ENCODE results near the gene ZBTB24. TPM values are rescaled to one million over a fixed set of nuclear protein-coding genes. Genes with fewer than 3 reads are reported as not detected.
A peak's percentile ranks its signal among the peaks of the same experiment; 100 is the strongest.

The ZBTB24 gene
- total RNA-seq, 1 experiment from 2014 or later = 21.5 TPM

GRCh38 chr6:109478222-109478805 is 4.7 kb downstream of the ZBTB24 start:
- Histone ChIP-seq H3K4me1 (ENCODE audit: control insufficient read depth, insufficient read depth, low read length) (peaks cover 44% of the 10 kb centered on the region), H3K27me3 (ENCODE audit: control insufficient read depth, insufficient read depth, low read length) (no peaks in the 10 kb centered on the region), H3K9me3 (ENCODE audit: control insufficient read depth, insufficient read depth, low read depth, low read length) (no peaks in the 10 kb centered on the region), H3K4me3 (ENCODE audit: low read depth in 2 of 2, low read length in 2 of 2) (no peak overlapping the region), H3K27ac (ENCODE audit: low read length) (no peak overlapping the region), H3K36me3 (ENCODE audit: control insufficient read depth, insufficient read depth, low read length) (peaks cover 32% of the 10 kb centered on the region)
- ATAC-seq (no peak), DNase-seq (ENCODE audit: low read depth, low spot score) (no peak)
- intact Hi-C loops (cut with micrococcal nuclease; ENCODE audit: unreplicated experiment) (no loop called here), in situ Hi-C loops (cut with HindIII; ENCODE audit: low pct_unique_long_range_greater_than_20kb, low sequenced_read_pairs) (no loop called here)
- POLR2A ChIA-PET = no interaction called here
- CTCF ChIA-PET = no interaction called here
- no peak for TF ChIP-seq REST (IDR thresholded peaks at IDR 0.05; ENCODE audit: insufficient read depth in 1 of 2, low read depth in 2 of 2, low read length in 1 of 2)
- no peak for TF ChIP-seq TCF7L2 (IDR thresholded peaks at IDR 0.05; ENCODE audit: low read depth, low read length)
- no peak for TF ChIP-seq CTCF (IDR thresholded peaks at IDR 0.05)
- TF ChIP-seq SIN3A (IDR thresholded peaks at IDR 0.05; ENCODE audit: borderline replicate concordance, insufficient read depth, low read depth, low read length) = no peak
- TF ChIP-seq POLR2AphosphoS5 (IDR thresholded peaks at IDR 0.05; ENCODE audit: low read depth, low read length) = no peak
- BruUV-seq (replicated peaks) = no TSS peak

GRCh38 chr6:109477725-109478124 is 5.3 kb downstream of the ZBTB24 start:
- POLR2A ChIA-PET = no interaction called here
- no peaks in the 10 kb centered on the region for H3K27me3 ChIP-seq (ENCODE audit: control insufficient read depth, insufficient read depth, low read length)
- peaks cover 36% of the 10 kb centered on the region for H3K36me3 ChIP-seq (ENCODE audit: control insufficient read depth, insufficient read depth, low read length)
- intact Hi-C loops (cut with micrococcal nuclease; ENCODE audit: unreplicated experiment) = no loop called here
- no peak overlapping the region for H3K27ac ChIP-seq (ENCODE audit: low read length)
- no TSS peak for BruUV-seq (replicated peaks)
- 0 out of 2 replicates have a peak, but pooled peaks have one; percentile 19 for ATAC-seq
- peaks cover 44% of the 10 kb centered on the region for H3K4me1 ChIP-seq (ENCODE audit: control insufficient read depth, insufficient read depth, low read length)
- in situ Hi-C loops (cut with HindIII; ENCODE audit: low pct_unique_long_range_greater_than_20kb, low sequenced_read_pairs) = no loop called here
- no peaks in the 10 kb centered on the region for H3K9me3 ChIP-seq (ENCODE audit: control insufficient read depth, insufficient read depth, low read depth, low read length)
- CTCF ChIA-PET = no interaction called here
- H3K4me3 ChIP-seq (ENCODE audit: low read depth in 2 of 2, low read length in 2 of 2) = no peak overlapping the region
- no peak for TF ChIP-seq CTCF (IDR thresholded peaks at IDR 0.05)
- no peak for TF ChIP-seq TCF7L2 (IDR thresholded peaks at IDR 0.05; ENCODE audit: low read depth, low read length)
- TF ChIP-seq POLR2AphosphoS5 (IDR thresholded peaks at IDR 0.05; ENCODE audit: low read depth, low read length) = no peak
- TF ChIP-seq REST (IDR thresholded peaks at IDR 0.05; ENCODE audit: insufficient read depth in 1 of 2, low read depth in 2 of 2, low read length in 1 of 2) = no peak
- TF ChIP-seq SIN3A (IDR thresholded peaks at IDR 0.05; ENCODE audit: borderline replicate concordance, insufficient read depth, low read depth, low read length) = no peak
- DNase-seq (ENCODE audit: low read depth, low spot score) = no peak

Measured in Panc1 (cell line).